ENCODE data around the gene ADAMTS16. TPM values are rescaled to one million over a fixed set of nuclear protein-coding genes. Genes with fewer than 3 reads are reported as not detected.

The ADAMTS16 gene
- total RNA-seq, 1 experiment from 2014 or later = 30.1 TPM

- TF ChIP-seq KAT7 (CRISPR knock-in tag; IDR thresholded peaks at IDR 0.05; ENCODE audit: borderline replicate concordance) (no peak), FOXP4 (CRISPR knock-in tag; IDR thresholded peaks at IDR 0.05) (no peak), TEAD4 (CRISPR knock-in tag; IDR thresholded peaks at IDR 0.05) (no peak), MXD4 (CRISPR knock-in tag; IDR thresholded peaks at IDR 0.05; ENCODE audit: borderline replicate concordance) (no peak), NFATC4 (CRISPR knock-in tag; IDR thresholded peaks at IDR 0.05) (no peak)
These were observed 38.9 kb downstream of the ADAMTS16 start (continued) for GRCh38 chr5:5179079-5179478.

GRCh38 chr5:5179597-5179996 is 39.5 kb downstream of the ADAMTS16 start:
- ATAC-seq (peak; percentile 46), DNase-seq (ENCODE audit: low spot score) (peak; percentile 90)
- Mint-ChIP-seq H3K4me1 (peaks cover 94% of the 10 kb centered on the region), H3K36me3 (peaks cover 15% of the 10 kb centered on the region), H3K27me3 (ENCODE audit: low read depth) (no peaks in the 10 kb centered on the region), H3K27ac (peak overlapping the region; percentile 100), H3K9me3 (peaks cover 4% of the 10 kb centered on the region), H3K4me3 (peak overlapping the region; percentile 54)
- POLR2A ChIA-PET = no interaction called here
- TF ChIP-seq ZNF281 (CRISPR knock-in tag; IDR thresholded peaks at IDR 0.05) (no peak; the same call in 1 of the 2 replicates), FOXP4 (CRISPR knock-in tag; IDR thresholded peaks at IDR 0.05) (peak; percentile 73; the same call in 1 of the 2 replicates), CTCF (IDR thresholded peaks at IDR 0.05) (no peak), NFE2L1 (CRISPR knock-in tag; IDR thresholded peaks at IDR 0.05) (peak; percentile 60; the same call in 1 of the 2 replicates), ZNF423 (CRISPR knock-in tag; IDR thresholded peaks at IDR 0.05) (peak; percentile 97), FOXK1 (CRISPR knock-in tag; IDR thresholded peaks at IDR 0.05) (peak; percentile 56; the same call in 1 of the 2 replicates), USF2 (CRISPR knock-in tag; IDR thresholded peaks at IDR 0.05) (peak; percentile 26; the same call in 1 of the 2 replicates), MAX (CRISPR knock-in tag; IDR thresholded peaks at IDR 0.05) (peak; percentile 41; the same call in 1 of the 2 replicates), ZSCAN18 (CRISPR knock-in tag; IDR thresholded peaks at IDR 0.05) (no peak), ETV6 (CRISPR knock-in tag; IDR thresholded peaks at IDR 0.05) (peak; percentile 70; the same call in 1 of the 2 replicates), TEAD1 (CRISPR knock-in tag; IDR thresholded peaks at IDR 0.05) (peak; percentile 88; the same call in 1 of the 2 replicates), SP1 (CRISPR knock-in tag; conservative IDR thresholded peaks at IDR 0.05) (0 out of 2 replicates have a peak, but pooled peaks have one; percentile 33)
- CTCF ChIA-PET = no interaction called here

Measured in WTC11 (cell line).